ENCODE measurements around the gene MEMO1.
"Not testable (repeated sequence)": the region's sequence is repeated elsewhere in the genome, so short reads cannot be mapped to it uniquely, and the experiment has no call there.

The MEMO1 gene

GRCh38 chr2:31998731-31999383 lies 12.0 kb downstream of the MEMO1 start:
- in situ Hi-C loops (cut with MboI; ENCODE audit: low sequenced_read_pairs) = no loop called here

GRCh38 chr2:31997653-31998052 lies 13.2 kb downstream of the MEMO1 start:
- in situ Hi-C loops (cut with MboI; ENCODE audit: low sequenced_read_pairs) = no loop called here

- in situ Hi-C loops (cut with MboI; ENCODE audit: low sequenced_read_pairs) = no loop called here
Measured at GRCh38 chr2:31996571-31997150, 14.1 kb downstream of the MEMO1 start.

- in situ Hi-C loops (cut with MboI; ENCODE audit: low sequenced_read_pairs) = no loop called here
Measured at GRCh38 chr2:31992934-31993333, 17.9 kb downstream of the MEMO1 start.

- in situ Hi-C loops (cut with MboI; ENCODE audit: low sequenced_read_pairs) = no loop called here
Measured at GRCh38 chr2:31992025-31992579, 18.7 kb downstream of the MEMO1 start.

GRCh38 chr2:31989946-31990345 lies 20.9 kb downstream of the MEMO1 start:
- in situ Hi-C loops (cut with MboI; ENCODE audit: low sequenced_read_pairs) = no loop called here

GRCh38 chr2:31987454-31988220 lies 23.2 kb downstream of the MEMO1 start:
- in situ Hi-C loops (cut with MboI; ENCODE audit: low sequenced_read_pairs) = no loop called here

- in situ Hi-C loops (cut with MboI; ENCODE audit: low sequenced_read_pairs) = no loop called here
Measured at GRCh38 chr2:31986906-31987305, 23.9 kb downstream of the MEMO1 start.

GRCh38 chr2:31983762-31984467 lies 26.9 kb downstream of the MEMO1 start:
- in situ Hi-C loops (cut with MboI; ENCODE audit: low sequenced_read_pairs) = no loop called here

- in situ Hi-C loops (cut with MboI; ENCODE audit: low sequenced_read_pairs) = no loop called here
Measured at GRCh38 chr2:31980674-31981356, 30.0 kb downstream of the MEMO1 start.

GRCh38 chr2:31979956-31980355 lies 30.9 kb downstream of the MEMO1 start:
- in situ Hi-C loops (cut with MboI; ENCODE audit: low sequenced_read_pairs) = no loop called here

- in situ Hi-C loops (cut with MboI; ENCODE audit: low sequenced_read_pairs) = no loop called here
Measured at GRCh38 chr2:31979018-31979417, 31.8 kb downstream of the MEMO1 start.

- in situ Hi-C loops (cut with MboI; ENCODE audit: low sequenced_read_pairs) = no loop called here
Measured at GRCh38 chr2:31978436-31978835, 32.4 kb downstream of the MEMO1 start.

GRCh38 chr2:31973665-31974064 lies 37.1 kb downstream of the MEMO1 start:
- in situ Hi-C loops (cut with MboI; ENCODE audit: low sequenced_read_pairs) = no loop called here

- in situ Hi-C loops (cut with MboI; ENCODE audit: low sequenced_read_pairs) = no loop called here
Measured at GRCh38 chr2:31972059-31972458, 38.7 kb downstream of the MEMO1 start.

- in situ Hi-C loops (cut with MboI; ENCODE audit: low sequenced_read_pairs) = no loop called here
Measured at GRCh38 chr2:31969178-31969577, 41.6 kb downstream of the MEMO1 start.

GRCh38 chr2:31967790-31968189 lies 43.0 kb downstream of the MEMO1 start:
- in situ Hi-C loops (cut with MboI; ENCODE audit: low sequenced_read_pairs) = no loop called here

- in situ Hi-C loops (cut with MboI; ENCODE audit: low sequenced_read_pairs) = not testable (repeated sequence)
Measured at GRCh38 chr2:31966402-31966801, 44.4 kb downstream of the MEMO1 start.

GRCh38 chr2:31965094-31965493 lies 45.7 kb downstream of the MEMO1 start:
- in situ Hi-C loops (cut with MboI; ENCODE audit: low sequenced_read_pairs) = no loop called here

GRCh38 chr2:31962757-31963361 lies 47.9 kb downstream of the MEMO1 start:
- in situ Hi-C loops (cut with MboI; ENCODE audit: low sequenced_read_pairs) = no loop called here
